Stimulated activated CD8-positive, alpha-beta memory T cell treated with anti-CD3 and anti-CD28 coated beads, Interleukin-2, amount 100 ng/mL, for 1 hour (primary cell): ENCODE results near the gene RETREG1.
"Not testable (repeated sequence)": the region's sequence is repeated elsewhere in the genome, so short reads cannot be mapped to it uniquely, and the experiment has no call there.

ENCODE experiments used
- DNase-seq, 2 donors: peaks; one replicate each; pipeline ENCODE4 v3.0.0-alpha.2; 2020; ENCODE audit warnings: low read depth in 2 of 2

Gene RETREG1

DNA sequence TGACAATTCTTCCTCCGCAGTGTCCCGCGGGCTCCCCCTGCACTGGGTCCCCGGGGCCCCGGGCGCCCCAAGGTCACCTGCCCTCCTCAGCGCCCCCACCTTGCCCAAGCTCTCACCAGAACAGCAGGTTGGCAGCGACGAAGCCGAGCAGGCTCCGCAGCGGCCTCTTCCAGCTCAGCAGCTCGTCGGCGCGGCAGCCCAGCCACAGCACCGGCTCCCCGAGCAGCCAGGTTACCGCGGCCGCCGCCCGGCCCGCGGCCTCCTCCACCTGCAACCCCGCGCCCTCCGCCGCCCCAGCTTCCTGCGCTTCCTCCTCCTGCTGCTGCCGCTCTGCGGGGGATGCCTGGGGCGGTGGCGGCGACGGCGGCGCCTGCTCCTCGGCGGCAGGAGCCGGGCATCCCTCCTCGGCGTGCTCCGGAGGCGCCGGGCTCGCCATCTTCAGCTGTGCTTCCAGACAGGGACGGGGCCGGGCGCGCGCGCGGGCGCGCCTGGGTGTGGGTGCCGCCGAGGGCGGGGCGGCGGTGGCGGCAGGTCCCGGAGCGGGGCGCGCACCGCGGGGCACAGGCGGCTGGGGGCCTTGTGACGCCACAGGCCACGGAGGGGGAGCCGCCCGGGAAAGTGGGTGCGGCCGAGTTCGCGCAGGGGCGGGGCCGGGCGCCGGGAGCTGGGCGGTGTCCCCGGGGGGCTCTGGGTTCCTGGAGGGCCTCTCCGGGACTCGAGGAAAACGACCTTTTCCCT lies at the start of gene RETREG1:
Gene RETREG1, minus strand, starts transcription at position 462 of the 738 bp plus-strand sequence. Its CDS starts 26 bp downstream, at position 436.
- DNase-seq = peak; percentile 69 to 75

- DNase-seq = no peak
These were observed 49.5 kb upstream of the RETREG1 start for GRCh38 chr5:16666130-16666882.

DNA sequence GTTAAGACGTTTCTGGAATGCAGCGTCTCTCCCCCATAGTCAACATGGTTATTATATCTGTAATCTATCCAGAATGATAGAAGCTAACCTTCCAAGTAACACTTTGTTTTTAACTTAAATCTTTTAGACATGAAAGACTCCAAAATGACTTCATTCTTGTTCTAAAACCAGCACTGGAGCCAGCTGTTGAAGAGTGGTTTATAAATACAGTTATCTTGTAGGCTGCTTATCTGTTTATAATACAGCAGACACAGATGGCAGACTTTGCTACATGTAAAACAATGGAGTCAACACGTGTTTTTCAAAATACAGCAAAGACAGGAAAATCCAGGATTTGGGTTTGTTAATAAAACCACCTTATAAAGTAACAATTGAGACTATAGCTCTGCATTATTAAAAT lies 48.8 kb upstream of the RETREG1 start:
- DNase-seq = no peak

DNA sequence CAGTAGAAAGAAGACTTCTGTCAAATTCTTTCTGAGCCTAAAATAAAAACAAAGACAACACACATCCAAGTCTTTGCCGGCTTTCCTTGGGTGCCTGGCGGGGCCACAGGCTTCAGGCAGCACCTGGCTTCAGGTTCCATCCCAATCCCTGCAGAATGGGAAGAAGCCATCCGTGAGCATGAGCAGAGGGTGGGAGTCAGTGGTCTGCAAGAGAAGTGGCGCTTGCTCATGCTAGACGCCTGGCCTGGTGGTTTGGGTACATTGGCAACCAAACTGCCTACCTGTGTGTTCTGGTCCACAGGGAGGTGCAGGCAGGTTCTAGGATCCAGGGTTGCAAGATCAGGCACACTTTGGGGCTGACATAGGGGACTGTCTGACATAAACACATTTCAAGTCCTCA lies 47.6 kb upstream of the RETREG1 start:
- no peak for DNase-seq

- DNase-seq = no peak
These were observed 47.0 kb upstream of the RETREG1 start for GRCh38 chr5:16663840-16664239.

DNA sequence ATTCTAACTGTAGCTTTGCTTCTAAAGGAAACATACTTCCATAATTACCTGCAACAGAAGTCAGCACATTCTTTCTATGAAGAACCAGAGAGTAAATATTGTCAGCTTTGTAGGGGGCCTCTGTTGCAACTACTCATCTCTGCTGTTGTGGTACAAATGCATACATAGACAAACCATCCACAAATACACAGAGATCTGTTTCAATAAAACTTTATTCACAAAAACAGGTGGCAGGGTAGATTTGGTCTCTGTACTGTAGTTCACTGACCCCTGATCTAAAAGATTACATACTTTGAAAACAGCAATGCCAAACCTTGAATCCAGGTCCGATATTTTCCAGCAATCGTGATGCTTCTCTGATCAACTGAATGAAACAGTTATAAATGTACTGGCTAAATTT lies 44.9 kb upstream of the RETREG1 start:
- DNase-seq = no peak

DNA sequence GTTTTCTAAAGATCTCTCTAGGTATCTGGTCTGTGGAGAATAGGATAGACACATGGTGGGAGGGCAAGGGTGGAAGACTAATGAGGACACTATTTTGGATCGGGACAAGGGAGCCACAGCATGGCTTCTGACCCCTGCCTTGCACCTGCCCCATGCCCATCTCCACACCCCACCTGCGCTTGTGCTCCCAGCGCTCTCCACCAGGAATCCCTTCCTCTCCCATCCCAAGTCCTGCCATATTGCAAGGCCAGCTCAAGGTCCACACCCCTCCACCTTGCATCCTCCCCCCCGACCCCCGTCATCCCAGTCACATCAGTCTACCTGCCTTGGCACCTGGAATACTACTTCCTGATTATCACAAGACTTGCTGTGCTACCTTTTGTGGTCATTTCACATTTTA lies 44.2 kb upstream of the RETREG1 start:
- DNase-seq = no peak

- DNase-seq = no peak
These were observed 42.7 kb upstream of the RETREG1 start for GRCh38 chr5:16659536-16659935.

- DNase-seq = no peak
These were observed 39.9 kb upstream of the RETREG1 start for GRCh38 chr5:16656561-16657191.

DNA sequence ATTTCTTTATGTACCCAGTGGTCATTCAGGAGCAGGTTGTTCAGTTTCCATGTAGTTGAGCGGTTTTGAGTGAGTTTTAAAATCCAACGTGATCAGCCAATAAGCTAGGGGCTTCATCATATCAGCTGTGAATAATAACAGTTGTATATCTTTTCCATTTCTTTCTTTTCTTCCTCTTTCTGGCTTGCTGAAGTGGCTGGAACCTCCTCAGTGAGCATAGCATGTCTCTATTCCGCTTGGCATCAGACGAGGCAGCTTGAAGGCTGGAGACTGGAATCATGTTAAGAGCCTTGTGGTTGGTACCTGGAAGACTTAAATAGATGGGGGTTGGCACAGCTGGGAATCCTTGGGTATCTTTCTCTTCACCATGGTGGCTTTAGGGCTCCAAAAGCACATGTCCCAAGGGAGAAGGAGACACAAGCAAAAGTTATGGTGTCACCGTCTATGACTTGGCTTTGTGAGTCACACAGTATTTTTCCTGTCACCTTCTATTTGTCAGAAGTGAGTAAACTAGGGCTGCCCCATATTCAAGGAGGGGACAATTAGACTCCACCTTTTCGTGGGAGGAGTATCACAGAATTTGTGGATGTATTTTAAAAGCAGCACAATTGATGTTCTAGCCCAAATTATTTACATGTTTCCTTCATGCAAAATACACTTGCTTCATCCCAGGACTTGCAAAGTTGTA lies 38.0 kb upstream of the RETREG1 start:
- no peak for DNase-seq

GRCh38 chr5:16648739-16649138 lies 31.9 kb upstream of the RETREG1 start:
- not testable (repeated sequence) for DNase-seq

DNA sequence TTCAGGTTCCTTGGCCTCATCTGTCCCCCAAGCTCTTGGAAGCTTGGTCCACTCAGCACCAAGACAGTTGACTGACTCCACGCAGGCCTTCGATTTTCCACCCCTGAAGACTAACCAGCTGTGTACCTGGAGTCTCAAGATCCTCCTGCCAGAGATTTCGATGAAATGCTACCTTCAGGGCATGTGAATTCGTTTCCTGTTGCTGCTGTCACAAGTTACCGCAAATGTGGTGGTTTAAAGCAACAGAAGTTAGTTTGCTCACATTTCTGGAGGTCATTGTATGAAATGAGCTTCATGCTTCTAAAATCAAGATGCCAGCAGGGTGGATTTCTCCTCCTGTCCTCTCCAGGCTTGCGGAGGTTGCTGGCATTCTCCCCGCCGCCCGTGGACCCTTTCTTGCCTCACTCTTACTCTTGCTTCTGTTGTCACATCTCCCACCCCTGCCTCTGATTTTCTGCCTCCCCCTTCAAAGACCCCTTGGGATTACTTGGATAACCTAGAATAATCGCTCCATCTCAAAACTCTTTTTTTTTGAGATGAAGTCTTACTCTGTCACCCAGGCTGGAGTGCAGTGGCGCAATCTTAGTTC lies 27.6 kb upstream of the RETREG1 start:
- DNase-seq = no peak

DNA sequence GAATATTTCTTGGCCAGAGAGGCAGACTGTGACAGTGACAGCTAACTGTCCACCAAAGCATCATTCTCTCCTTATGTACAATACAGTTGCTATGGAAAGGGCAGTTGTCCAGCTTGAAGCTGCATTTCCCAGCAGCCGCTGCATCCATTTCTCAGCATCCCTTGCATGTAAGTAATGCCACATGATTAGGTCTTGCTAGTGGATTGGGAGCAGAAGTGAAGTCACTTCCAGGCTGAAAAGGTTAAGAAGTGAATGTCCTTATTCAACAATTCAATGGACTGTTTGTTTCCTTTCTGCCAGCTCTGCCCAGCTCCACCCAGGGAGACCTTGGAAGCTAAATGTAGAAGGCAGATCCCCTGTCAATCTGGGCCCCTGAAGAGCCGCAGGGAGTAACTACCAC lies 26.1 kb upstream of the RETREG1 start:
- no peak for DNase-seq

- DNase-seq = no peak
These were observed 22.4 kb upstream of the RETREG1 start for GRCh38 chr5:16639206-16639605.

GRCh38 chr5:16628376-16628775 lies 11.6 kb upstream of the RETREG1 start:
- DNase-seq = no peak

GRCh38 chr5:16626696-16627264 lies 10.0 kb upstream of the RETREG1 start:
- no peak for DNase-seq

DNA sequence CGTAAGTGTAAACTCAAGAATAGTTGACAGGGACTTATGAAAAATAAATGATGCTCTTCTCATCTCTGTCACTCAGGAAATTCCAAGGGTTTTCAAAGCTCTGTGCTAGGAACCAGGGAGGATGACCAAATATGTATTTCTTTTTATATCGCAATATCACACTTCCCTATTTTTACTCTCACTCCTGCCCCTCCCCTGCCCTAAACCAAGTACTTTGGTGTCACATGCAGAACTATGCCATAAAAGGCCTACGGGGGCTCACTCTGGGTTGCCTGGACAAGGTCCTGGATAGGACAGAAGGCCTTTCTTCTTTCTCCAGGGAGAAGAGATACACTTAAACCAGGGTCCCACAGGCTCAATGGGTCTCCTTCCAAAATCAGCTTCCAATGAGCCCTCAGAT lies 8.3 kb upstream of the RETREG1 start:
- DNase-seq = no peak

GRCh38 chr5:16619136-16619535 lies 2.3 kb upstream of the RETREG1 start:
- DNase-seq = no peak

GRCh38 chr5:16618138-16618897 lies 1.5 kb upstream of the RETREG1 start:
- no peak for DNase-seq

DNA sequence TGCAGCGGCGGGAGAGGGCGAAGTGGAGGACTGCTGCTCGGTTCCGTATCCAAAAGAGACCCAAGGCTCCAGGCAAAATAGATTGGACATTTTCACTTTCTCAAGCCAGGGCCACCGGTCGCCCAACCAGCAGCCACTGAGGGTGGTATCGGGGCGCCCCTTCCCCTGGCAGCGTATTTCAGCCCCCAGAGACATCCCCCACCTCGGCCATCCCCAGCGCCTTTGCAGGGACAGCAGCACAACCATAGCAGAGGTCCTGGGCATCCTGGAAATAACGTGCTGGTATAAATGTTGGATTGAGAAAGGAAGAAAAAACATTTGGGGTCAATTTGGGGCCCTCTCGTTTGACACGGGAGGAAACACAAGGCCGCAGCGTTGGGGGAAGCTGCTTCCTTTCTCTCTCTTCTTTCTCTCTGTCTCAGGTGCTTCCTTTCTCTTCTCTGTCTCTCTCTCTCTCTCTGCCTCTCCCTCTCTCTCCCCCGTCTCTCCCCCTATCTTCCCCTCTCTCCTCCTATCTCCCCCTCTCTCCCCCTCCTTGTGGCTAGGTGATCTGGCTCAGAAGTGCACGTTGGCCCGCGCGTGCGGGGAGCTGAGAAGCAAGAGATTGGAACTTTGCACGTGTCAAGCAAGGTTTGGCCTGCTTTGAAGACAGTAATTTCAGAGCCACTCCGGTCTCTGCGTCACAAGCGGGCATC lies 624 bp upstream of the RETREG1 start:
- peak in 1 of 2 donors; percentile 39 for DNase-seq
